ENCODE data around the gene RNF13. TPM values are rescaled to one million over a fixed set of nuclear protein-coding genes. Genes with fewer than 3 reads are reported as not detected.

The RNF13 gene
- total RNA-seq, 4 donors from 2014 or later: 48.3 to 63.6 (median 56.9) TPM

GRCh38 chr3:149919509-149919908 is 106.5 kb downstream of the RNF13 start:
- no peaks in the 10 kb centered on the region for H3K9me3 ChIP-seq
- intact Hi-C loops (cut with DNase I; ENCODE audit: low total_unique reads) (loop anchor here (2.0 kb wide), 1 partner anchor 61 kb away; no protein-coding TSS in a partner anchor), in situ Hi-C loops (cut with MboI; ENCODE audit: low sequenced_read_pairs in 4 of 4) (no loop called here)
- DNase-seq (no peak), ATAC-seq (no peak)
- peaks cover 0 to 12% of the 10 kb centered on the region in 2 donors for H3K36me3 ChIP-seq
- no peaks in the 10 kb centered on the region for H3K27me3 ChIP-seq
- H3K4me1 ChIP-seq: no peaks in the 10 kb centered on the region
- TF ChIP-seq POLR2A (IDR thresholded peaks at IDR 0.05): no peak
- no peak for TF ChIP-seq CTCF (IDR thresholded peaks at IDR 0.05 in 4 of 5, conservative IDR thresholded peaks at IDR 0.05 in 1 of 5)
- H3K4me3 ChIP-seq: no peak overlapping the region
- H3K27ac ChIP-seq: no peak overlapping the region

- TF ChIP-seq POLR2A (IDR thresholded peaks at IDR 0.05) (no peak), CTCF (IDR thresholded peaks at IDR 0.05 in 4 of 5, conservative IDR thresholded peaks at IDR 0.05 in 1 of 5) (no peak)
- Histone ChIP-seq H3K4me3 (no peak overlapping the region), H3K9me3 (no peaks in the 10 kb centered on the region), H3K27me3 (no peaks in the 10 kb centered on the region), H3K27ac (no peak overlapping the region), H3K36me3 (peaks cover 0 to 12% of the 10 kb centered on the region in 2 donors), H3K4me1 (no peaks in the 10 kb centered on the region)
- ATAC-seq (no peak), DNase-seq (no peak)
- in situ Hi-C loops (cut with MboI; ENCODE audit: low sequenced_read_pairs in 4 of 4): no loop called here
- intact Hi-C loops (cut with DNase I; ENCODE audit: low total_unique reads): no loop called here
Observed at GRCh38 chr3:149920119-149920518, 107.1 kb downstream of the RNF13 start.

GRCh38 chr3:149933008-149933407 is 120.0 kb downstream of the RNF13 start:
- TF ChIP-seq POLR2A (IDR thresholded peaks at IDR 0.05) (no peak), CTCF (IDR thresholded peaks at IDR 0.05 in 4 of 5, conservative IDR thresholded peaks at IDR 0.05 in 1 of 5) (no peak)
- Histone ChIP-seq H3K4me1 (peaks cover 15 to 17% of the 10 kb centered on the region in 2 donors), H3K9me3 (no peaks in the 10 kb centered on the region), H3K27me3 (no peaks in the 10 kb centered on the region), H3K27ac (no peak overlapping the region), H3K4me3 (no peak overlapping the region), H3K36me3 (no peaks in the 10 kb centered on the region)
- no peak for ATAC-seq
- no peak for DNase-seq
- in situ Hi-C loops (cut with MboI; ENCODE audit: low sequenced_read_pairs in 4 of 4): loop anchor here in 3 of 4 donors (25.0 kb wide), 1 partner anchor 554 kb away; no protein-coding TSS in a partner anchor
- intact Hi-C loops (cut with DNase I; ENCODE audit: low total_unique reads): no loop called here

- intact Hi-C loops (cut with DNase I; ENCODE audit: low total_unique reads): no loop called here
- H3K27me3 ChIP-seq: no peaks in the 10 kb centered on the region
- no peaks in the 10 kb centered on the region for H3K36me3 ChIP-seq
- TF ChIP-seq POLR2A (IDR thresholded peaks at IDR 0.05): no peak
- no peak for TF ChIP-seq CTCF (IDR thresholded peaks at IDR 0.05 in 4 of 5, conservative IDR thresholded peaks at IDR 0.05 in 1 of 5)
- no peaks in the 10 kb centered on the region for H3K9me3 ChIP-seq
- no peak overlapping the region for H3K27ac ChIP-seq
- in situ Hi-C loops (cut with MboI; ENCODE audit: low sequenced_read_pairs in 4 of 4): loop anchor here in 3 of 4 donors (25.0 kb wide), 1 partner anchor 553 kb away; no protein-coding TSS in a partner anchor
- DNase-seq (no peak), ATAC-seq (no peak)
- no peak overlapping the region for H3K4me3 ChIP-seq
- peaks cover 15 to 17% of the 10 kb centered on the region in 2 donors for H3K4me1 ChIP-seq
Observed at GRCh38 chr3:149933858-149934257, 120.8 kb downstream of the RNF13 start.

- ATAC-seq: peak; percentile 56 to 72
- Histone ChIP-seq H3K36me3 (no peaks in the 10 kb centered on the region), H3K27ac (peak overlapping the region in 3 of 4 donors; percentile 5 to 32 (median 10)), H3K9me3 (no peaks in the 10 kb centered on the region), H3K4me3 (no peak overlapping the region), H3K4me1 (peaks cover 15 to 17% of the 10 kb centered on the region in 2 donors), H3K27me3 (no peaks in the 10 kb centered on the region)
- in situ Hi-C loops (cut with MboI; ENCODE audit: low sequenced_read_pairs in 4 of 4) (loop anchor here in 3 of 4 donors (25.0 kb wide), 1 partner anchor 553 kb away; no protein-coding TSS in a partner anchor), intact Hi-C loops (cut with DNase I; ENCODE audit: low total_unique reads) (no loop called here)
- peak in 1 of 2 donors; percentile 32 for DNase-seq
- TF ChIP-seq CTCF (IDR thresholded peaks at IDR 0.05 in 4 of 5, conservative IDR thresholded peaks at IDR 0.05 in 1 of 5): no peak
- no peak for TF ChIP-seq POLR2A (IDR thresholded peaks at IDR 0.05)
Observed at GRCh38 chr3:149934524-149934923, 121.5 kb downstream of the RNF13 start.

Data from gastrocnemius medialis (tissue), 4 donors.